GM12878 (cell line): ENCODE results near the gene LTV1. TPM values are rescaled to one million over a fixed set of nuclear protein-coding genes. Genes with fewer than 3 reads are reported as not detected.

Source experiments
- ATAC-seq: fragments of 200-7000 bp; cut with Tn5 transposase; 3 replicates; pipeline ENCODE4 v1.9.1; 2020; ENCODE audit warnings: mild to moderate bottlenecking, moderate library complexity
- BruUV-seq: library from RNA; stranded (reverse); fragments of 400-500 nt; replicated peaks from 2 replicates; lab custom pipeline; 2021; lab: Mats Ljungman, UMichigan
- CTCF ChIA-PET: fragments of 300-600 bp; sonication (Branson Sonifier 250); formaldehyde crosslinking; extraction: SDS; loops from one replicate; lab custom pipeline; 2021; ENCODE audit warnings: inconsistent platforms; lab: Yijun Ruan, JAX
- POLR2A ChIA-PET: fragments of 350-600 bp; formaldehyde crosslinking; extraction: SDS; loops from one replicate; lab custom pipeline; 2021; ENCODE audit warnings: inconsistent platforms; lab: Charles Lee
- RAD21 ChIA-PET: fragments of 300-600 bp; sonication (Branson Sonifier 250); formaldehyde crosslinking; loops from one replicate; lab custom pipeline; 2023; ENCODE audit warnings: antibody characterized with exemption; ENCODE audit not compliant: unreplicated experiment; lab: Charles Lee
- SMC1A ChIA-PET: fragments of 300-600 bp; sonication (Branson Sonifier 250); formaldehyde crosslinking; loops from one replicate; lab custom pipeline; 2023; ENCODE audit not compliant: unreplicated experiment, uncharacterized antibody; lab: Charles Lee
- DNase-seq: peaks from one replicate; pipeline ENCODE4 v3.0.0-alpha.2; 2011; ENCODE audit warnings: low read depth, low spot score
- FAIRE-seq: peaks from 3 replicates; lab custom pipeline; 2011; peaks lifted over from hg19 to GRCh38; lab: Jason Lieb, UNC
- H2AFZ ChIP-seq: 2 replicates; pipeline ENCODE4 v1.6.0; 2011; ENCODE audit warnings: low read depth, low read length, control low read depth; ENCODE audit not compliant: control insufficient read depth
- H3K27ac ChIP-seq: 2 replicates; pipeline ENCODE4 v1.5.1; 2011; ENCODE audit warnings: control low read depth; ENCODE audit not compliant: control insufficient read depth, insufficient read depth
- H3K27me3 ChIP-seq, 2 experiments: replicated peaks in 1 of 2; 2 replicates each; pipeline versions ENCODE4 v1.6.0 to v1.6.1; 2011; ENCODE audit warnings: low read length in 1 of 2; ENCODE audit not compliant: control insufficient read depth in 2 of 2, insufficient read depth in 2 of 2
- H3K36me3 ChIP-seq, 2 experiments: 2 replicates each; pipeline ENCODE4 v1.5.1; 2011; ENCODE audit warnings: low read length in 1 of 2; ENCODE audit not compliant: control insufficient read depth in 2 of 2, insufficient read depth in 2 of 2
- H3K4me1 ChIP-seq: 2 replicates; pipeline ENCODE4 v1.6.1; 2011; ENCODE audit warnings: mild to moderate bottlenecking, low read length, moderate library complexity, mixed read lengths; ENCODE audit not compliant: control insufficient read depth, insufficient read depth
- H3K4me2 ChIP-seq: 2 replicates; pipeline ENCODE4 v1.6.0; 2011; ENCODE audit warnings: control low read depth; ENCODE audit not compliant: control insufficient read depth, insufficient read depth
- H3K4me3 ChIP-seq: fragments of 200-600 bp; sonication (generic); 2 replicates; pipeline ENCODE4 v1.5.1; 2016
- H3K79me2 ChIP-seq: 2 replicates; pipeline ENCODE4 v1.6.0; 2011; ENCODE audit warnings: low read length; ENCODE audit not compliant: control insufficient read depth, insufficient read depth
- H3K9ac ChIP-seq: 2 replicates; pipeline ENCODE4 v1.8.0; 2011; ENCODE audit warnings: low read length, control low read depth, mixed read lengths; ENCODE audit not compliant: control insufficient read depth, insufficient read depth
- H3K9me3 ChIP-seq: replicated peaks from 3 replicates; pipeline ENCODE4 v1.5.1; 2011; ENCODE audit warnings: mild to moderate bottlenecking, low read length; ENCODE audit not compliant: control insufficient read depth, insufficient read depth
- H4K20me1 ChIP-seq: 2 replicates; pipeline ENCODE4 v1.6.0; 2011; ENCODE audit not compliant: control insufficient read depth, insufficient read depth
- ATF7 ChIP-seq: fragments of 450-650 bp; IDR thresholded peaks from 2 replicates; pipeline ENCODE4 v1.6.1; 2016; ENCODE audit warnings: low read depth, mild to moderate bottlenecking
- CEBPZ ChIP-seq: fragments of 150-350 bp; IDR thresholded peaks from 2 replicates; pipeline ENCODE4 v1.6.1; 2016; ENCODE audit warnings: low read depth, low read length
- LARP7 ChIP-seq: fragments of 450-650 bp; IDR thresholded peaks from 2 replicates; pipeline ENCODE4 v1.6.1; 2017; ENCODE audit warnings: mild to moderate bottlenecking
- MXI1 ChIP-seq: fragments of 150-350 bp; IDR thresholded peaks from 2 replicates; pipeline ENCODE4 v1.6.1; 2011; ENCODE audit warnings: low read depth, mild to moderate bottlenecking, inconsistent platforms, low read length, improper control_type of control experiment
- POU2F2 ChIP-seq: IDR thresholded peaks from 3 replicates; pipeline ENCODE4 v1.6.1; 2011; ENCODE audit warnings: low read depth, mild to moderate bottlenecking, low read length, borderline replicate concordance
- WGBS: methylation state at CpG from one replicate; pipeline ENCODE4 v1.1.6; 2016; ENCODE audit warnings: low lambda C conversion rate; ENCODE audit not compliant: insufficient replicate concordance, insufficient coverage; ENCODE audit errors: missing lambda C conversion rate; 5-methylcytosine and 5-hydroxymethylcytosine counted together
- in situ Hi-C: fragments of 300-500 bp; cut with MboI; formaldehyde crosslinking; loops from 9 replicates; pipeline ENCODE4 v1.14.3; 2018; ENCODE audit warnings: mixed read lengths
- intact Hi-C: fragments of 100-400 bp; cut with micrococcal nuclease; formaldehyde crosslinking; loops from one replicate; pipeline ENCODE4 v1.14.2; 2022; ENCODE audit not compliant: unreplicated experiment
- polyA plus RNA-seq, 11 experiments: library from polyadenylated mRNA; depleted of rRNA in 4 of 11; unstranded in 6 of 11; stranded (reverse) in 5 of 11; fragments of >200 nt; fragmentation: Nextera tagmentation in 4 of 11; fragmentation: Illumina TruSeq in 1 of 11; extraction: Ambion mirVana in 4 of 11; extraction: Trizol in 1 of 11; gene quantifications; 1 replicate in 1 of 11; 2 replicates in 10 of 11; pipeline versions ENCODE4 v1.2.1 to v1.2.3, GENCODE V29; 2011 to 2016; ENCODE audit warnings: inconsistent platforms in 2 of 11, missing spikeins in 2 of 11, low read depth in 1 of 11
- total RNA-seq, 4 experiments: library from RNA; depleted of rRNA in 3 of 4; stranded (reverse); fragments of >200 nt in 3 of 4; fragmentation: Illumina TruSeq in 1 of 4; extraction: Trizol in 1 of 4; gene quantifications; 2 replicates each; pipeline versions ENCODE4 v1.2.1 to v1.2.3, GENCODE V29; 2013 to 2021
- TF ChIP-seq, protein P1 (sequence below): fragments of 450-650 bp; IDR thresholded peaks from 2 replicates; pipeline ENCODE4 v1.6.1; 2017; ENCODE audit warnings: mild to moderate bottlenecking, low read depth, inconsistent platforms; ENCODE audit not compliant: poor library complexity, severe bottlenecking

The LTV1 gene
- total and polyA plus RNA-seq, 10 of the 15 experiments (the other 5 are each of a cell fraction or from before 2014, with no cell fraction given): 22.3 to 66.4 (median 52.0) TPM

DNA sequence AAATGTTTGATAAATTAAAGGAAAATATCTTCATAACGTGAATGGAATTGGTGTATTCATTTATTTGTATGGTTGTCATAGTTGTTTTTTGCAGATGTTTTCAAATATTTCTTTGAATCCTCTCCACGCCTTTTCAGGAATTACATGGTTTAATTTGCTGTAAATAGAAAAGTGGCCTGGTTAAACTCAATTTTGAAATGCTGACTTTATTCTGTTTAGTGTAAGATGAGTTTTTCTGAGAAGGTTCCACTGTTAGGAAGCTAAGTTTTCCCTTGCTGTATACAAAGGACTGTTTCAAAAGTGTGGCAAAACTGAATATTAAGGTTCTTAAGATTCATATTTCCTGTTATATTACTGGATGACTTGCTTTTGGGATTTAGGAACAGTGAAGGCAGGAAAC lies 20.6 kb downstream of the LTV1 start (continued):
- TF ChIP-seq CEBPZ (no peak), LARP7 (no peak)

- ATAC-seq (no peak), FAIRE-seq (no peak), DNase-seq (no peak)
- Histone ChIP-seq H4K20me1 (no peaks in the 10 kb centered on the region), H3K79me2 (no peaks in the 10 kb centered on the region), H3K27me3 (no peaks in the 10 kb centered on the region), H3K27ac (no peak within 1 kb of the TSS), H2AFZ (no peak within 1 kb of the TSS), H3K9me3 (no peaks in the 10 kb centered on the region; the same call in 1 of the 3 replicates), H3K4me2 (no peak within 1 kb of the TSS), H3K36me3 (peaks cover 0 to 14% of the 10 kb centered on the region in 2 experiments), H3K4me3 (no peak within 1 kb of the TSS), H3K4me1 (no peaks in the 10 kb centered on the region), H3K9ac (no peak within 1 kb of the TSS)
- 100% methylated on average over 1 of the region's 1 CpG for WGBS
- in situ Hi-C loops: no loop called here
- ChIA-PET RAD21 (no interaction called here), SMC1A (interaction anchor here (1.0 kb wide), 1 partner anchor 15 kb away, joined by 3 read pairs; no protein-coding TSS in a partner anchor), CTCF (no interaction called here), POLR2A (no interaction called here)
- TF ChIP-seq, protein P1, sequence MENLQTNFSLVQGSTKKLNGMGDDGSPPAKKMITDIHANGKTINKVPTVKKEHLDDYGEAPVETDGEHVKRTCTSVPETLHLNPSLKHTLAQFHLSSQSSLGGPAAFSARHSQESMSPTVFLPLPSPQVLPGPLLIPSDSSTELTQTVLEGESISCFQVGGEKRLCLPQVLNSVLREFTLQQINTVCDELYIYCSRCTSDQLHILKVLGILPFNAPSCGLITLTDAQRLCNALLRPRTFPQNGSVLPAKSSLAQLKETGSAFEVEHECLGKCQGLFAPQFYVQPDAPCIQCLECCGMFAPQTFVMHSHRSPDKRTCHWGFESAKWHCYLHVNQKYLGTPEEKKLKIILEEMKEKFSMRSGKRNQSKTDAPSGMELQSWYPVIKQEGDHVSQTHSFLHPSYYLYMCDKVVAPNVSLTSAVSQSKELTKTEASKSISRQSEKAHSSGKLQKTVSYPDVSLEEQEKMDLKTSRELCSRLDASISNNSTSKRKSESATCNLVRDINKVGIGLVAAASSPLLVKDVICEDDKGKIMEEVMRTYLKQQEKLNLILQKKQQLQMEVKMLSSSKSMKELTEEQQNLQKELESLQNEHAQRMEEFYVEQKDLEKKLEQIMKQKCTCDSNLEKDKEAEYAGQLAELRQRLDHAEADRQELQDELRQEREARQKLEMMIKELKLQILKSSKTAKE: no peak
- TF ChIP-seq POU2F2 (no peak), MXI1 (no peak), ATF7 (peak; percentile 32; the same call in 1 of the 2 replicates)
- no TSS peak for BruUV-seq
- intact Hi-C loops: no loop called here
These were observed 21.1 kb downstream of the LTV1 start, which contains the start of gene ZC2HC1B for GRCh38 chr6:143864234-143864633. ZC2HC1B (plus strand) TSS chr6:143864474; CDS start chr6:143864540, 66 bp downstream.
